Measurements from ENCODE around the gene TRIOBP. TPM values are rescaled to one million over a fixed set of nuclear protein-coding genes. Genes with fewer than 3 reads are reported as not detected.
A peak's percentile ranks its signal among the peaks of the same experiment; 100 is the strongest.

Gene TRIOBP
- total and polyA plus RNA-seq, 7 experiments from 2014 or later = 6.7 to 43.0 (median 22.9) TPM

- Histone ChIP-seq H3K4me3 (ENCODE audit: low read length) (no peak overlapping the region), H3K27ac (ENCODE audit: low read depth, low read length) (no peak overlapping the region), H3K36me3 (ENCODE audit: control insufficient read depth in 2 of 3, insufficient read depth in 3 of 3, low read length in 3 of 3) (no peaks in the 10 kb centered on the region), H3K4me1 (ENCODE audit: control insufficient read depth in 2 of 2, insufficient read depth in 2 of 2, low read length in 2 of 2) (no peaks in the 10 kb centered on the region), H3K9me3 (ENCODE audit: control insufficient read depth in 2 of 3, low read length in 3 of 3) (no peaks in the 10 kb centered on the region), H3K27me3 (ENCODE audit: control insufficient read depth in 2 of 2, insufficient read depth in 2 of 2, low read length in 2 of 2) (no peaks in the 10 kb centered on the region)
- POLR2A ChIA-PET = interaction anchor here (0.6 kb wide), 1 partner anchor 55 kb away, joined by 3 read pairs; no protein-coding TSS in a partner anchor
- H3K27ac Mint-ChIP-seq = no peak overlapping the region
- DNase-seq (no peak), ATAC-seq (no peak)
- H3K4me3 Mint-ChIP-seq = no peak overlapping the region
- intact Hi-C loops (cut with micrococcal nuclease) = no loop called here
- no peaks in the 10 kb centered on the region for H3K4me1 Mint-ChIP-seq
- peaks cover 0 to 2% (median 0%) of the 10 kb centered on the region in 11 donors for H3K9me3 Mint-ChIP-seq
- CTCF ChIA-PET = no interaction called here
- H3K36me3 Mint-ChIP-seq = no peaks in the 10 kb centered on the region
- peaks cover 0 to 4% (median 0%) of the 10 kb centered on the region in 5 donors for H3K27me3 Mint-ChIP-seq
Observed at GRCh38 chr22:37781434-37782059, 84.7 kb downstream of the TRIOBP start.

DNA sequence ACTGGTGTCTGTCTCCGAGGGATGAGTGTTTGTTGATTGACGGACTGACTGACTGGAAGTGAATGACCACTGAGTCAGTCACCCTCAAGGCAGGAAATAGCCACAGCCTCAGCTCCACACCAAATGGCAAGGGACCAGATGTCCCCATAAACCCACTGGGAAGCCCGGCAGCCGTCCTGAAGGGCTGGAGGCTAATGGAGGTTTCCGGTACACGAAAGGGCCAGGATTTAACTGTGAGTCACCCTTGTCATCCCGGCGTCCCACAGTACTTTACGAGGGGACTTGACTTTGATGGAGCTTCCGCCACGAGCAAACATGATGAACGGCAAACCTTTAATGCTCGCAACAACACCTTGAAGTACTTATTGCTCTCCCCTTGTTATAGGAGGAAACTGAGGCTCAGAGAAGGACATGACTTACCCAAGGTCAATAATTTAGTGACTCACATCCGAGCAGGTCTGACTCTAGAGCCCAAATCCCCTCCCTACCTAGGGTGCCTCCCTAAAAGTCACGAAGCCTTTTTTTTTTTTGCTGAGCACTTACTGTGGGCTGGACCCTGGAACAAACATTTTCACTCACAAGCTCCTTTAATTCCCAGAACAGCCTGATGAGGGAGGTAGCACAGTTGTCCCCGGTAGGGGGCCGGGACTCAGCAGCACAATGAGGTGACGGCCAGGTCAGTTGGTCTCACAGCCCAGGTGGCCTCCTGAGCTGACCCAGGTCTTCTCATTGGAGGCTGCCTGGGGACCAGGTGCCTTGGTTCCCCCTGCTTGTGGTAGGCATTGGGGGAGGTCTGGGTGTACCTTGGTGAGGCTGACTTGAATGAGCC lies 85.7 kb downstream of the TRIOBP start:
- H3K36me3 ChIP-seq (ENCODE audit: control insufficient read depth in 2 of 3, insufficient read depth in 3 of 3, low read length in 3 of 3) = no peaks in the 10 kb centered on the region
- Mint-ChIP-seq H3K36me3 (no peaks in the 10 kb centered on the region), H3K9me3 (peaks cover 0 to 2% (median 0%) of the 10 kb centered on the region in 11 donors), H3K4me3 (no peak overlapping the region), H3K27me3 (peaks cover 0 to 7% (median 0%) of the 10 kb centered on the region in 5 donors), H3K27ac (no peak overlapping the region), H3K4me1 (no peaks in the 10 kb centered on the region)
- no peaks in the 10 kb centered on the region for H3K4me1 ChIP-seq (ENCODE audit: control insufficient read depth in 2 of 2, insufficient read depth in 2 of 2, low read length in 2 of 2)
- ChIA-PET CTCF (no interaction called here), POLR2A (no interaction called here)
- H3K27me3 ChIP-seq (ENCODE audit: control insufficient read depth in 2 of 2, insufficient read depth in 2 of 2, low read length in 2 of 2) = no peaks in the 10 kb centered on the region
- intact Hi-C loops (cut with micrococcal nuclease) = no loop called here
- no peak overlapping the region for H3K27ac ChIP-seq (ENCODE audit: low read depth, low read length)
- DNase-seq (no peak), ATAC-seq (no peak)
- no peaks in the 10 kb centered on the region for H3K9me3 ChIP-seq (ENCODE audit: control insufficient read depth in 2 of 3, low read length in 3 of 3)
- no peak overlapping the region for H3K4me3 ChIP-seq (ENCODE audit: low read length)

DNA sequence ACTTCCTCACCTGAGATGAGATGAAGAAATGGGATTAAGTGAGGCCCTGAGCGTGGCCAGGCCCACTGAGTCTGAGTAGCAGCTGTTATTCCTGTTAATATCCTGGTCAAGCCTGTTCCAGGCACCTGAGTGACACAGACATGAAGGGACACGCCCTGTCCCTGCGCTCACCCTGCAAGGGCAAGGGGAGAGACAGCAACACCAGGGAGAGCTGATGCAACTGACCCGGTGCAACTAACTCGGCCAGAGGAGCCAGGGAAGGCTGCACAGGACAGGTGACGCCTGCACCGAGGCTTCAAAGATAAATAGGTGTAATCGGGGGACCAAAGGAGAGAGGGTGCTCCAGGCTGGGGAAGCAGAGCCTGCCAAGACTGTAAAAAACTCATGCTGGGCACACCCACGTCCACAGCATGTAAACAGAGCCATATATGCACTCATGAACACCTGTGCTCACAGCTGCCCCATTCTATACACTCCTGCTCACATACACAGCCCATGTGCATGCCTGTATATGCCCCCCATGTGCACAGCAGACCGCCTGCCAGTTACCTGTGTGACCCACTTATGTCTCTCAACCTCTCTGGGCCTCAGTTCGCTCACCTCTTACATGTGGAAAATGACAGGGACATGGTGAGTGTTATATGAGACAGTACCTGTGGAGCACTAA lies 88.1 kb downstream of the TRIOBP start:
- no peaks in the 10 kb centered on the region for H3K9me3 ChIP-seq (ENCODE audit: control insufficient read depth in 2 of 3, low read length in 3 of 3)
- no peaks in the 10 kb centered on the region for H3K27me3 ChIP-seq (ENCODE audit: control insufficient read depth in 2 of 2, insufficient read depth in 2 of 2, low read length in 2 of 2)
- Mint-ChIP-seq H3K27me3 (peaks cover 0 to 7% (median 0%) of the 10 kb centered on the region in 5 donors), H3K4me1 (no peaks in the 10 kb centered on the region), H3K27ac (no peak overlapping the region), H3K4me3 (no peak overlapping the region), H3K36me3 (no peaks in the 10 kb centered on the region), H3K9me3 (no peaks in the 10 kb centered on the region)
- ATAC-seq = no peak
- no peak overlapping the region for H3K27ac ChIP-seq (ENCODE audit: low read depth, low read length)
- intact Hi-C loops (cut with micrococcal nuclease) = no loop called here
- ChIA-PET CTCF (interaction anchor here (0.7 kb wide), 1 partner anchor 256 kb away, joined by 3 read pairs; no protein-coding TSS in a partner anchor), POLR2A (no interaction called here)
- H3K4me3 ChIP-seq (ENCODE audit: low read length) = no peak overlapping the region
- no peak for DNase-seq
- H3K4me1 ChIP-seq (ENCODE audit: control insufficient read depth in 2 of 2, insufficient read depth in 2 of 2, low read length in 2 of 2) = no peaks in the 10 kb centered on the region
- H3K36me3 ChIP-seq (ENCODE audit: control insufficient read depth in 2 of 3, insufficient read depth in 3 of 3, low read length in 3 of 3) = no peaks in the 10 kb centered on the region

DNA sequence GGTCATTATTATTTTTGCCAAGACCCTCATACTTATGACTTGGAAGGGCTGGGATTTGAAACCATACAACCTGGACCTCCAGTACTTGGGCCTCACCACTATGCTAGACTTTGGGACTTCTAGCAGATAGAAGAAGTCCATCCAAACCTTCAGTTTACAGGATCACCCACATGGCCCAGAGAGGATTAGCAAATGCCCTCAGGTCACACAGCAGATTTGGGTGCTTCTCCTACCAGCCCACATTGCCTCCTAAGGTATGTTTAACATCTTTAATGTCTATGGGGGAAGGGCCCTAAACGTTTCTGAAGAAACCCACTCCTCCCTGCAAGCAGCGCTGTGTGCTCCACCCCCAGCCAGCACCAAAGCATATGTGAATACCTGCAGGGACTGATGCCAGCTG lies 93.4 kb downstream of the TRIOBP start:
- Histone ChIP-seq H3K27ac (ENCODE audit: low read depth, low read length) (no peak overlapping the region), H3K27me3 (ENCODE audit: control insufficient read depth in 2 of 2, insufficient read depth in 2 of 2, low read length in 2 of 2) (no peaks in the 10 kb centered on the region), H3K4me1 (ENCODE audit: control insufficient read depth in 2 of 2, insufficient read depth in 2 of 2, low read length in 2 of 2) (no peaks in the 10 kb centered on the region), H3K4me3 (ENCODE audit: low read length) (no peak overlapping the region), H3K9me3 (ENCODE audit: control insufficient read depth in 2 of 3, low read length in 3 of 3) (no peaks in the 10 kb centered on the region), H3K36me3 (ENCODE audit: control insufficient read depth in 2 of 3, insufficient read depth in 3 of 3, low read length in 3 of 3) (no peaks in the 10 kb centered on the region)
- Mint-ChIP-seq H3K4me3 (no peak overlapping the region), H3K27ac (no peak overlapping the region), H3K4me1 (no peaks in the 10 kb centered on the region), H3K9me3 (no peaks in the 10 kb centered on the region), H3K27me3 (peaks cover 0 to 7% (median 0%) of the 10 kb centered on the region in 5 donors), H3K36me3 (no peaks in the 10 kb centered on the region)
- DNase-seq (no peak), ATAC-seq (no peak)
- intact Hi-C loops (cut with micrococcal nuclease) = no loop called here
- POLR2A ChIA-PET = no interaction called here
- CTCF ChIA-PET = no interaction called here

- Histone ChIP-seq H3K4me3 (ENCODE audit: low read length) (no peak overlapping the region), H3K36me3 (ENCODE audit: control insufficient read depth in 2 of 3, insufficient read depth in 3 of 3, low read length in 3 of 3) (no peaks in the 10 kb centered on the region), H3K27ac (ENCODE audit: low read depth, low read length) (no peak overlapping the region), H3K9me3 (ENCODE audit: control insufficient read depth in 2 of 3, low read length in 3 of 3) (no peaks in the 10 kb centered on the region), H3K27me3 (ENCODE audit: control insufficient read depth in 2 of 2, insufficient read depth in 2 of 2, low read length in 2 of 2) (no peaks in the 10 kb centered on the region), H3K4me1 (ENCODE audit: control insufficient read depth in 2 of 2, insufficient read depth in 2 of 2, low read length in 2 of 2) (no peaks in the 10 kb centered on the region)
- no peak overlapping the region for H3K4me3 Mint-ChIP-seq
- H3K4me1 Mint-ChIP-seq = peaks cover 0 to 1% (median 0%) of the 10 kb centered on the region in 7 donors
- ChIA-PET CTCF (interaction anchor here (0.6 kb wide), 1 partner anchor 16 kb away, joined by 3 read pairs; the partner anchor contains the start of gene GCAT), POLR2A (no interaction called here)
- H3K36me3 Mint-ChIP-seq = no peaks in the 10 kb centered on the region
- intact Hi-C loops (cut with micrococcal nuclease) = no loop called here
- no peak for ATAC-seq
- no peak for DNase-seq
- no peak overlapping the region for H3K27ac Mint-ChIP-seq
- peaks cover 0 to 2% (median 0%) of the 10 kb centered on the region in 11 donors for H3K9me3 Mint-ChIP-seq
- peaks cover 0 to 7% (median 0%) of the 10 kb centered on the region in 5 donors for H3K27me3 Mint-ChIP-seq
Observed at GRCh38 chr22:37792494-37792893, 95.6 kb downstream of the TRIOBP start.

- Mint-ChIP-seq H3K4me1 (peaks cover 0 to 1% (median 0%) of the 10 kb centered on the region in 7 donors), H3K27ac (peak overlapping the region in 1 of 9 donors; percentile 56), H3K36me3 (no peaks in the 10 kb centered on the region), H3K27me3 (peaks cover 0 to 7% (median 0%) of the 10 kb centered on the region in 5 donors), H3K9me3 (peaks cover 0 to 2% (median 0%) of the 10 kb centered on the region in 11 donors), H3K4me3 (no peak overlapping the region)
- intact Hi-C loops (cut with micrococcal nuclease) = no loop called here
- no peak for DNase-seq
- H3K27ac ChIP-seq (ENCODE audit: low read depth, low read length) = no peak overlapping the region
- POLR2A ChIA-PET = no interaction called here
- H3K9me3 ChIP-seq (ENCODE audit: control insufficient read depth in 2 of 3, low read length in 3 of 3) = no peaks in the 10 kb centered on the region
- ATAC-seq = no peak
- H3K4me3 ChIP-seq (ENCODE audit: low read length) = no peak overlapping the region
- no peaks in the 10 kb centered on the region for H3K27me3 ChIP-seq (ENCODE audit: control insufficient read depth in 2 of 2, insufficient read depth in 2 of 2, low read length in 2 of 2)
- CTCF ChIA-PET = no interaction called here
- H3K36me3 ChIP-seq (ENCODE audit: control insufficient read depth in 2 of 3, insufficient read depth in 3 of 3, low read length in 3 of 3) = no peaks in the 10 kb centered on the region
- H3K4me1 ChIP-seq (ENCODE audit: control insufficient read depth in 2 of 2, insufficient read depth in 2 of 2, low read length in 2 of 2) = no peaks in the 10 kb centered on the region
Observed at GRCh38 chr22:37794376-37794775, 97.5 kb downstream of the TRIOBP start.
